K562 (cell line): ENCODE results near the gene ITPRIPL2. TPM values are rescaled to one million over a fixed set of nuclear protein-coding genes. Genes with fewer than 3 reads are reported as not detected.

Experiments
- ATAC-seq: fragments of 200-7000 bp; cut with Tn5 transposase; 3 replicates; pipeline ENCODE4 v1.9.1; 2020; ENCODE audit warnings: moderate library complexity
- BruUV-seq: library from RNA; stranded (reverse); fragments of 400-500 nt; replicated peaks from 2 replicates; lab custom pipeline; 2021; lab: Mats Ljungman, UMichigan
- CTCF ChIA-PET: fragments of 300-600 bp; formaldehyde crosslinking; extraction: SDS; loops from one replicate; lab custom pipeline; 2021; ENCODE audit warnings: low intra/inter-chr PET ratio; lab: Yijun Ruan, JAX
- POLR2A ChIA-PET: fragments of 300-600, 350-650 bp; sonication (Branson Sonifier 250); formaldehyde crosslinking; extraction: SDS; loops from one replicate; lab custom pipeline; 2021; ENCODE audit warnings: antibody characterized with exemption, inconsistent platforms; lab: Yijun Ruan, JAX
- DNase-seq, 4 experiments: peaks; one replicate each; pipeline versions ENCODE4 v3.0.0 to v3.0.0-alpha.2; 2011 to 2018; ENCODE audit warnings: low spot score in 3 of 4, mixed read lengths in 3 of 4; ENCODE audit errors: extremely low read depth in 1 of 4
- FAIRE-seq: peaks from 2 replicates; lab custom pipeline; 2011; peaks lifted over from hg19 to GRCh38; lab: Jason Lieb, UNC
- H2AFZ ChIP-seq: 2 replicates; pipeline ENCODE4 v1.6.0; 2011; ENCODE audit warnings: low read depth, low read length, control low read depth, inconsistent platforms
- H3K27ac ChIP-seq: fragments of 200-600 bp; 3 replicates; pipeline ENCODE4 v1.8.0; 2011; ENCODE audit warnings: low read depth, mild to moderate bottlenecking, control low read depth, inconsistent platforms, low read length, moderate library complexity, mixed read lengths; ENCODE audit errors: extremely low read depth
- H3K27me3 ChIP-seq, 2 experiments: fragments of 300-600 bp in 1 of 2; 2 replicates in 1 of 2; 3 replicates in 1 of 2; pipeline versions ENCODE4 v1.6.0 to v1.8.0; 2011; ENCODE audit warnings: inconsistent platforms in 2 of 2, low read length in 2 of 2, mild to moderate bottlenecking in 1 of 2, mixed read lengths in 1 of 2, moderate library complexity in 1 of 2; ENCODE audit not compliant: control insufficient read depth in 2 of 2, insufficient read depth in 2 of 2
- H3K36me3 ChIP-seq: fragments of 300-600 bp; 3 replicates; pipeline ENCODE4 v1.8.0; 2011; ENCODE audit warnings: mild to moderate bottlenecking, low read length, inconsistent platforms; ENCODE audit not compliant: control insufficient read depth, insufficient read depth
- H3K4me1 ChIP-seq, 2 experiments: fragments of 200-600 bp in 1 of 2; replicated peaks in 1 of 2; 2 replicates in 1 of 2; 3 replicates in 1 of 2; pipeline versions ENCODE4 v1.5.1 to v1.8.0; 2011; ENCODE audit warnings: inconsistent platforms in 2 of 2, low read length in 2 of 2, mild to moderate bottlenecking in 1 of 2, mixed read lengths in 1 of 2, moderate library complexity in 1 of 2; ENCODE audit not compliant: control insufficient read depth in 2 of 2, insufficient read depth in 2 of 2
- H3K4me2 ChIP-seq: 2 replicates; pipeline ENCODE4 v1.6.1; 2011; ENCODE audit warnings: low read length, control low read depth, inconsistent platforms, mixed read lengths; ENCODE audit not compliant: insufficient read depth
- H3K4me3 ChIP-seq: fragments of 200-600 bp; sonication (generic), shearing (Covaris generic); 2 replicates; pipeline ENCODE4 v1.5.1; 2016; ENCODE audit warnings: control low read depth, inconsistent platforms
- H3K79me2 ChIP-seq: fragments of 200-600 bp; 3 replicates; pipeline ENCODE4 v1.8.0; 2011; ENCODE audit warnings: low read length, inconsistent platforms; ENCODE audit not compliant: control insufficient read depth, insufficient read depth
- H3K9ac ChIP-seq, 2 experiments: 2 replicates each; pipeline versions ENCODE4 v1.6.0 to v1.6.1; 2011; ENCODE audit warnings: low read depth in 2 of 2, low read length in 2 of 2, control low read depth in 1 of 2, inconsistent platforms in 1 of 2, mild to moderate bottlenecking in 1 of 2, mixed read lengths in 1 of 2; ENCODE audit not compliant: insufficient read depth in 1 of 2
- H3K9me1 ChIP-seq: one replicate; pipeline ENCODE4 v1.6.0; 2011; ENCODE audit warnings: inconsistent platforms, mild to moderate bottlenecking, low read length, moderate library complexity; ENCODE audit not compliant: control insufficient read depth, insufficient read depth
- H3K9me3 ChIP-seq: replicated peaks from 2 replicates; pipeline ENCODE4 v1.5.1; 2011; ENCODE audit warnings: low read depth, low read length, inconsistent platforms; ENCODE audit not compliant: control insufficient read depth, insufficient read depth
- H4K20me1 ChIP-seq: replicated peaks from 2 replicates; pipeline ENCODE4 v1.6.1; 2011; ENCODE audit warnings: low read length, inconsistent platforms, mixed read lengths; ENCODE audit not compliant: control insufficient read depth, insufficient read depth
- ID3 ChIP-seq, 2 experiments: fragments of 250-450 bp in 1 of 2; fragments of 450-650 bp in 1 of 2; sonication (Bioruptor Pico) in 1 of 2; IDR thresholded peaks; 2 replicates each; pipeline versions ENCODE4 v1.6.1 to v1.8.0; 2016 to 2021; ENCODE audit warnings: mild to moderate bottlenecking in 2 of 2, moderate library complexity in 2 of 2, missing compliant biosample characterization in 1 of 2, missing genetic modification characterization in 1 of 2
- STAT5A ChIP-seq: IDR thresholded peaks from 2 replicates; pipeline ENCODE4 v1.6.1; 2012; ENCODE audit warnings: low read length, inconsistent platforms, borderline replicate concordance
- TRIM25 ChIP-seq: fragments of 450-650 bp; IDR thresholded peaks from 2 replicates; pipeline ENCODE4 v1.7.0; 2016; ENCODE audit warnings: borderline replicate concordance
- ZNF184 ChIP-seq: sonication (generic); formaldehyde crosslinking; IDR thresholded peaks from 2 replicates; pipeline ENCODE4 v1.5.0; 2020; ENCODE audit warnings: missing genetic modification reagents
- ZNF212 ChIP-seq: fragments of 450-650 bp; formaldehyde crosslinking; IDR thresholded peaks from 2 replicates; pipeline ENCODE4 v1.4.0; 2020; ENCODE audit warnings: mild to moderate bottlenecking
- WGBS: fragments of 100-300 bp; shearing (Covaris generic); methylation state at CpG from one replicate; pipeline ENCODE4 v1.1.6; 2016; ENCODE audit warnings: low coverage, mixed read lengths; ENCODE audit not compliant: insufficient coverage; ENCODE audit errors: missing lambda C conversion rate; 5-methylcytosine and 5-hydroxymethylcytosine counted together
- in situ Hi-C: fragments of 300-500 bp; cut with MboI; formaldehyde crosslinking; loops from 4 replicates; pipeline ENCODE4 v1.15.0; 2018; ENCODE audit warnings: inconsistent platforms, mixed read lengths
- intact Hi-C: fragments of 100-400 bp; cut with micrococcal nuclease; formaldehyde crosslinking; loops from 2 replicates; pipeline ENCODE4 v1.14.2; 2022
- polyA plus RNA-seq, 8 experiments: library from polyadenylated mRNA; depleted of rRNA in 4 of 8; stranded (reverse) in 5 of 8; unstranded in 3 of 8; fragments of >200 nt; fragmentation: Nextera tagmentation in 2 of 8; fragmentation: Illumina TruSeq in 1 of 8; extraction: Ambion mirVana in 2 of 8; extraction: Trizol in 1 of 8; gene quantifications; 2 replicates each; pipeline versions ENCODE4 v1.2.1 to v1.2.3, GENCODE V29; 2011 to 2014; ENCODE audit warnings: inconsistent platforms in 1 of 8, missing spikeins in 1 of 8
- total RNA-seq, 7 experiments: library from RNA; depleted of rRNA in 6 of 7; stranded (reverse); fragments of >200 nt in 6 of 7; fragmentation: Illumina TruSeq in 2 of 7; extraction: Trizol in 2 of 7; gene quantifications; 2 replicates each; pipeline versions ENCODE4 v1.2.1 to v1.2.3, GENCODE V29; 2011 to 2021; ENCODE audit warnings: low replicate concordance in 1 of 7
- TF ChIP-seq, protein P1 (sequence below), 2 experiments: fragments of 200-800 bp in 1 of 2; sonication (Bioruptor generic) in 1 of 2; sonication (generic) in 1 of 2; formaldehyde crosslinking in 1 of 2; IDR thresholded peaks in 1 of 2; conservative IDR thresholded peaks in 1 of 2; 2 replicates each; pipeline versions ENCODE4 v1.5.0 to v1.6.1; 2016 to 2020; ENCODE audit warnings: missing compliant biosample characterization in 1 of 2, missing genetic modification characterization in 1 of 2, missing genetic modification reagents in 1 of 2

The ITPRIPL2 gene
- total and polyA plus RNA-seq, 9 of the 15 experiments (the other 6 are each of a cell fraction or from before 2014, with no cell fraction given), result 0.04 to 2.2 (median 0.58) TPM

- TF ChIP-seq TRIM25, result no peak
Measured at GRCh38 chr16:19136549-19137196, 22.9 kb downstream of the ITPRIPL2 start (continued).

- no peak for FAIRE-seq
- BruUV-seq, result no TSS peak
- Histone ChIP-seq H3K79me2 (no peaks in the 10 kb centered on the region), H3K9me3 (no peaks in the 10 kb centered on the region), H3K4me2 (no peak overlapping the region), H2AFZ (no peak overlapping the region), H3K27me3 (peaks cover under 1 to 2% of the 10 kb centered on the region in 2 experiments; a peak in 3 of 5 replicates), H3K9ac (no peak overlapping the region), H3K9me1 (no peaks in the 10 kb centered on the region), H3K27ac (no peak overlapping the region)
- 27% methylated on average over 6 of the region's 6 CpGs for WGBS
- CTCF ChIA-PET, result no interaction called here
- no peak for DNase-seq
- no peak for TF ChIP-seq STAT5A
- TF ChIP-seq ID3 (CRISPR knock-in tag; IDR thresholded peaks at IDR 0.05), result no peak
- TF ChIP-seq ID3 (tag; IDR thresholded peaks at IDR 0.05), result no peak
- TF ChIP-seq ZNF212, result no peak
- TF ChIP-seq, protein P1, sequence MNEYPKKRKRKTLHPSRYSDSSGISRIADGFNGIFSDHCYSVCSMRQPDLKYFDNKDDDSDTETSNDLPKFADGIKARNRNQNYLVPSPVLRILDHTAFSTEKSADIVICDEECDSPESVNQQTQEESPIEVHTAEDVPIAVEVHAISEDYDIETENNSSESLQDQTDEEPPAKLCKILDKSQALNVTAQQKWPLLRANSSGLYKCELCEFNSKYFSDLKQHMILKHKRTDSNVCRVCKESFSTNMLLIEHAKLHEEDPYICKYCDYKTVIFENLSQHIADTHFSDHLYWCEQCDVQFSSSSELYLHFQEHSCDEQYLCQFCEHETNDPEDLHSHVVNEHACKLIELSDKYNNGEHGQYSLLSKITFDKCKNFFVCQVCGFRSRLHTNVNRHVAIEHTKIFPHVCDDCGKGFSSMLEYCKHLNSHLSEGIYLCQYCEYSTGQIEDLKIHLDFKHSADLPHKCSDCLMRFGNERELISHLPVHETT (CRISPR knock-in tag; conservative IDR thresholded peaks at IDR 0.05 in 1 of 2, IDR thresholded peaks at IDR 0.05 in 1 of 2), result no peak
- no peak for TF ChIP-seq ZNF184 (CRISPR knock-in tag)
- TF ChIP-seq, all 486 proteins: peak for 0
- POLR2A ChIA-PET, result interaction anchor here (0.7 to 1.8 kb wide), 4 partner anchors 14 to 1497 kb away, joined by 3 to 4 read pairs (median 4); no protein-coding TSS in a partner anchor
- Histone ChIP-seq H4K20me1 (no peaks in the 10 kb centered on the region), H3K4me1 (peaks cover 12% of the 10 kb centered on the region in 2 experiments), H3K36me3 (no peaks in the 10 kb centered on the region), H3K4me3 (no peak overlapping the region)
- ATAC-seq, result no peak
- intact Hi-C loops (no loop called here), in situ Hi-C loops (no loop called here)
Measured at GRCh38 chr16:19137201-19138128, 23.7 kb downstream of the ITPRIPL2 start.
